Loucy (cell line): ENCODE data around the gene TGFBRAP1.

Source experiments
- H2AFZ ChIP-seq: fragments of 200-600 bp; sonication (generic); 2 replicates; pipeline ENCODE4 v1.6.0; 2016; ENCODE audit warnings: antibody characterized with exemption, mild to moderate bottlenecking, low read length, moderate library complexity
- H3F3A ChIP-seq: fragments of 200-600 bp; 2 replicates; pipeline ENCODE4 v1.6.0; 2016; ENCODE audit warnings: antibody characterized with exemption, low read depth, mild to moderate bottlenecking
- H3K27me3 ChIP-seq: fragments of 200-600 bp; sonication (generic); 2 replicates; pipeline ENCODE4 v1.6.1; 2014; ENCODE audit warnings: low read length, mild to moderate bottlenecking; ENCODE audit not compliant: insufficient read depth, poor library complexity, severe bottlenecking
- H3K36me3 ChIP-seq: fragments of 200-600 bp; sonication (generic); 2 replicates; pipeline ENCODE4 v1.6.1; 2016; ENCODE audit warnings: low read length; ENCODE audit not compliant: insufficient read depth
- H3K4me1 ChIP-seq: fragments of 200-600 bp; sonication (generic); 2 replicates; pipeline ENCODE4 v1.5.1; 2014; ENCODE audit warnings: low read length, mild to moderate bottlenecking; ENCODE audit not compliant: insufficient read depth, poor library complexity, severe bottlenecking
- H3K4me2 ChIP-seq: fragments of 200-600 bp; sonication (generic); 2 replicates; pipeline ENCODE4 v1.6.0; 2014; ENCODE audit warnings: antibody characterized with exemption, low read length, low read depth, mild to moderate bottlenecking; ENCODE audit not compliant: poor library complexity, severe bottlenecking
- H3K4me3 ChIP-seq: fragments of 200-600 bp; sonication (generic); 2 replicates; pipeline ENCODE4 v1.5.1; 2014; ENCODE audit warnings: low read length, mild to moderate bottlenecking, mixed read lengths; ENCODE audit not compliant: poor library complexity, severe bottlenecking
- H3K79me2 ChIP-seq: fragments of 200-600 bp; sonication (generic); 2 replicates; pipeline ENCODE4 v1.6.1; 2014; ENCODE audit warnings: low read length; ENCODE audit not compliant: insufficient read depth
- H3K9ac ChIP-seq: fragments of 200-600 bp; sonication (generic); 2 replicates; pipeline ENCODE4 v1.6.0; 2014; ENCODE audit warnings: mild to moderate bottlenecking, low read depth, low read length, moderate library complexity; ENCODE audit not compliant: poor library complexity, severe bottlenecking
- H3K9me2 ChIP-seq: fragments of 200-600 bp; sonication (generic); replicated peaks from 2 replicates; pipeline ENCODE4 v1.6.1; 2016; ENCODE audit warnings: low read depth, low read length, mixed read lengths
- H3K9me3 ChIP-seq: fragments of 200-600 bp; sonication (generic); 2 replicates; pipeline ENCODE4 v1.6.1; 2014; ENCODE audit warnings: mild to moderate bottlenecking, antibody characterized with exemption, low read length, low read depth; ENCODE audit not compliant: insufficient read depth
- H4K20me1 ChIP-seq: fragments of 200-600 bp; sonication (generic); 2 replicates; pipeline ENCODE4 v1.6.0; 2014; ENCODE audit warnings: antibody characterized with exemption, low read length, mild to moderate bottlenecking; ENCODE audit not compliant: insufficient read depth, poor library complexity, severe bottlenecking
- EZH2phosphoT487 ChIP-seq: fragments of 200-600 bp; IDR thresholded peaks from 2 replicates; pipeline ENCODE4 v1.6.1; 2018; ENCODE audit warnings: antibody characterized with exemption, mild to moderate bottlenecking, moderate library complexity, borderline replicate concordance
- TF ChIP-seq, protein P1 (sequence below): fragments of 200-600 bp; sonication (generic); conservative IDR thresholded peaks from 2 replicates; pipeline ENCODE4 v1.5.1; 2014; ENCODE audit warnings: mild to moderate bottlenecking, antibody characterized with exemption, low read length

The TGFBRAP1 gene

DNA sequence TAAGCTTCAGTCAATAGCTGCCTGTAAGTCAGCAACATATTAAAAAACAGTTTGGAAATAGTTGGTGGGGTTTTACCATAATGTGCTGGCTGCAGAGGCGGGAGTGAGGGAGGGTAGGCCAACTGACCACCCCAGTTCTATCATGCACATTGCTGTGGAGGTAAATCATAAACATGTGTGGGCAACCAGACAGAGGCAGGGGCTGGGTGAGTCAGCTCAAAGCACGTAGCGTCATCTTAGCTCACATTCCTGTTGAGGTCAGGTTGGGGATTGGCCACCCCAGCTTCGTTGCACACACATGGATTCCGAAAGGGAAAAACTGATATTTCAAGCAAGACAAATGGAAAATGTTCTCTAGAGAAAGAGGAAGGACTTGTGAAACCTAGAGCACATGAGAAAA lies 68.5 kb downstream of the TGFBRAP1 start:
- no peaks in the 10 kb centered on the region for H3K9me2 ChIP-seq
- no peaks in the 10 kb centered on the region for H4K20me1 ChIP-seq
- H3K4me2 ChIP-seq: no peak overlapping the region
- H3K36me3 ChIP-seq: peaks cover 12% of the 10 kb centered on the region; the same call in 1 of the 2 replicates
- no peak overlapping the region for H3K9ac ChIP-seq
- no peak overlapping the region for H2AFZ ChIP-seq
- H3K27me3 ChIP-seq: no peaks in the 10 kb centered on the region
- no peaks in the 10 kb centered on the region for H3K4me1 ChIP-seq
- H3K79me2 ChIP-seq: no peaks in the 10 kb centered on the region
- no peaks in the 10 kb centered on the region for H3F3A ChIP-seq
- TF ChIP-seq, protein P1, sequence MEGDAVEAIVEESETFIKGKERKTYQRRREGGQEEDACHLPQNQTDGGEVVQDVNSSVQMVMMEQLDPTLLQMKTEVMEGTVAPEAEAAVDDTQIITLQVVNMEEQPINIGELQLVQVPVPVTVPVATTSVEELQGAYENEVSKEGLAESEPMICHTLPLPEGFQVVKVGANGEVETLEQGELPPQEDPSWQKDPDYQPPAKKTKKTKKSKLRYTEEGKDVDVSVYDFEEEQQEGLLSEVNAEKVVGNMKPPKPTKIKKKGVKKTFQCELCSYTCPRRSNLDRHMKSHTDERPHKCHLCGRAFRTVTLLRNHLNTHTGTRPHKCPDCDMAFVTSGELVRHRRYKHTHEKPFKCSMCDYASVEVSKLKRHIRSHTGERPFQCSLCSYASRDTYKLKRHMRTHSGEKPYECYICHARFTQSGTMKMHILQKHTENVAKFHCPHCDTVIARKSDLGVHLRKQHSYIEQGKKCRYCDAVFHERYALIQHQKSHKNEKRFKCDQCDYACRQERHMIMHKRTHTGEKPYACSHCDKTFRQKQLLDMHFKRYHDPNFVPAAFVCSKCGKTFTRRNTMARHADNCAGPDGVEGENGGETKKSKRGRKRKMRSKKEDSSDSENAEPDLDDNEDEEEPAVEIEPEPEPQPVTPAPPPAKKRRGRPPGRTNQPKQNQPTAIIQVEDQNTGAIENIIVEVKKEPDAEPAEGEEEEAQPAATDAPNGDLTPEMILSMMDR: no peak
- TF ChIP-seq EZH2phosphoT487: no peak
- H3K4me3 ChIP-seq: no peak overlapping the region
- H3K9me3 ChIP-seq: no peaks in the 10 kb centered on the region

DNA sequence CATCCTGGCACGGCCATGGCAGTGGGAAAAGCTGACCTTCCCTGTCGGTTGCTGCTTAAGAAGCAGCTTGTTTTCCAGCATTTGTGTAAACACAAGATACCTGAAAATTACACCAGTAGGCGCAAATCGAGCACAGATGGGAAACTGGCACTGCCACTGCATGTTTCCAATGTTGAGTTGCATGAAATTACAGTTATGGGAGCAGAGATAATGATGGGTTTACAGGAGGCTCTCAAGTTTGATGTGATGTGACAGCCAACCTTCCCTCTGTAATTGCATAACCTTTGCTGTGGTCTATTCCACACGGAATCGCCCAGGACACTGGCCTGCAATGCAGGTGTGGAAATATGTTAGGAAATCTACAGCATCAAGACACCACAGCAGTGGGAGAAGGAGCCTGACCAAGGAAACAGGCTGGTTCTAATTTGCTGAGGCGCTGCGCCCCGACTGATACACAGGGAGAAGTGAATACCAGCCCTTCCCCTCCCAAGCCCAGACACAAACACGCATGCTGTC lies 70.6 kb downstream of the TGFBRAP1 start:
- Histone ChIP-seq H3K79me2 (no peaks in the 10 kb centered on the region), H2AFZ (no peak overlapping the region), H3F3A (no peaks in the 10 kb centered on the region), H3K9me3 (no peaks in the 10 kb centered on the region), H3K36me3 (no peaks in the 10 kb centered on the region), H4K20me1 (no peaks in the 10 kb centered on the region), H3K4me2 (no peak overlapping the region), H3K9ac (no peak overlapping the region), H3K27me3 (no peaks in the 10 kb centered on the region), H3K4me1 (no peaks in the 10 kb centered on the region), H3K9me2 (no peaks in the 10 kb centered on the region), H3K4me3 (no peak overlapping the region)
- TF ChIP-seq, protein P1: no peak
- no peak for TF ChIP-seq EZH2phosphoT487

DNA sequence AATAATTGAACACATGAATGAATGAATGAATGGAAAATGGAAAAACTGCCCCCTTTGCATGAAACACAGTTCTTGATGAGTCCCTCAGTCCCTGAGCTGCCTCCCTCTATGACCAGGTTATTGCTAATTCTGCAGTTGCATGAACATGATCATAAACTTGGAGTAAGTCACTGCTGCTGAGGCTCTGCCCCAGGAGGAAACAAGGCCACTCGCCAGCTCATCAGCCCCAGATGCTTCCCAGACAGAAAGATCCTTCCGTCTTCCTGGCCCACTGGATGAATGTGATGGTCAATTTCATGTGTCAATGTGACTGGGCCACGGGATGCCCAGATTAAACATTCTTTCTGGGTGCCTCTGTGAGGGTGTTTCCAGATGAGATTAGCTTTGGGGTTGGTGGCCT lies 71.6 kb downstream of the TGFBRAP1 start:
- TF ChIP-seq, protein P1: no peak
- TF ChIP-seq EZH2phosphoT487: no peak
- Histone ChIP-seq H3K4me3 (no peak overlapping the region), H3K27me3 (no peaks in the 10 kb centered on the region)

More for the DNA sequence above, 71.6 kb downstream of the TGFBRAP1 start:
- no peaks in the 10 kb centered on the region for H3K9me2 ChIP-seq
- H3K4me2 ChIP-seq: no peak overlapping the region
- no peak overlapping the region for H3K9ac ChIP-seq
- H3F3A ChIP-seq: no peaks in the 10 kb centered on the region
- no peaks in the 10 kb centered on the region for H4K20me1 ChIP-seq
- no peaks in the 10 kb centered on the region for H3K36me3 ChIP-seq
- H2AFZ ChIP-seq: no peak overlapping the region
- no peaks in the 10 kb centered on the region for H3K9me3 ChIP-seq
- no peaks in the 10 kb centered on the region for H3K4me1 ChIP-seq
- no peaks in the 10 kb centered on the region for H3K79me2 ChIP-seq
